Cardiac fibroblast (primary cell): ENCODE measurements around the gene C20orf202.

ENCODE experiments used
- DNase-seq, 2 donors: peaks; one replicate each; pipeline versions ENCODE4 v3.0.0 to v3.0.0-alpha.2; 2010; ENCODE audit warnings: low read depth in 2 of 2
- H3K4me3 ChIP-seq, 2 donors: replicated peaks in 1 of 2; 1 replicate in 1 of 2; 2 replicates in 1 of 2; pipeline ENCODE4 v1.5.1; 2011; ENCODE audit warnings: low read depth in 2 of 2, low read length in 2 of 2, mild to moderate bottlenecking in 2 of 2, moderate library complexity in 1 of 2
- CTCF ChIP-seq: IDR thresholded peaks from one replicate; pipeline ENCODE4 v1.5.1; 2011; ENCODE audit warnings: low read depth, mild to moderate bottlenecking, low read length, inconsistent platforms

The C20orf202 gene

GRCh38 chr20:1225263-1225782 is 22.1 kb downstream of the C20orf202 start:
- TF ChIP-seq CTCF: no peak
- peak in 1 of 2 donors; percentile 8 for DNase-seq
- H3K4me3 ChIP-seq: peak overlapping the region; percentile 42 to 52

- peak; percentile 79 to 86 for DNase-seq
- H3K4me3 ChIP-seq: peak within 1 kb of the TSS; percentile 62 to 67
- TF ChIP-seq CTCF: no peak
Observed at GRCh38 chr20:1225783-1226654, 22.8 kb downstream of the C20orf202 start, which contains the start of gene RAD21L1. Gene RAD21L1 (plus strand): TSS chr20:1226044. CDS start chr20:1228454, 2,410 bp downstream.

- no peak for DNase-seq
- TF ChIP-seq CTCF: no peak
- H3K4me3 ChIP-seq: no peak overlapping the region
Observed at GRCh38 chr20:1229541-1229940, 26.3 kb downstream of the C20orf202 start.

- DNase-seq: no peak
- H3K4me3 ChIP-seq: no peak overlapping the region
- no peak for TF ChIP-seq CTCF
Observed at GRCh38 chr20:1232286-1233111, 29.2 kb downstream of the C20orf202 start.

GRCh38 chr20:1240549-1240948 is 37.3 kb downstream of the C20orf202 start:
- H3K4me3 ChIP-seq: no peak overlapping the region
- DNase-seq: no peak
- TF ChIP-seq CTCF: no peak

GRCh38 chr20:1241456-1241855 is 38.2 kb downstream of the C20orf202 start:
- TF ChIP-seq CTCF: no peak
- no peak for DNase-seq
- H3K4me3 ChIP-seq: no peak overlapping the region
